GM18951 (cell line): ENCODE results near the gene RHBDL3.

ENCODE experiments used
- POLR2A ChIP-seq: IDR thresholded peaks from 4 replicates; pipeline ENCODE4 v1.6.1; 2011; ENCODE audit warnings: mild to moderate bottlenecking; ENCODE audit not compliant: insufficient read length, insufficient read depth; ENCODE audit errors: extremely low read depth
- in situ Hi-C: fragments of 300-500 bp; cut with MboI; formaldehyde crosslinking; loops from one replicate; pipeline ENCODE4 v1.12.0; 2022; ENCODE audit warnings: low sequenced_read_pairs, mixed read lengths, inconsistent platforms; ENCODE audit not compliant: unreplicated experiment

Gene RHBDL3

GRCh38 chr17:32355649-32356377, 90.2 kb downstream of the RHBDL3 start:
- in situ Hi-C loops, result no loop called here
- no peak for TF ChIP-seq POLR2A

- in situ Hi-C loops, result no loop called here
Measured at GRCh38 chr17:32356378-32356743, 90.7 kb downstream of the RHBDL3 start.

GRCh38 chr17:32356750-32357149, 91.1 kb downstream of the RHBDL3 start:
- in situ Hi-C loops, result no loop called here
- TF ChIP-seq POLR2A, result no peak

More at GRCh38 chr17:32356378-32356743, 90.7 kb downstream of the RHBDL3 start:
- no peak for TF ChIP-seq POLR2A

GRCh38 chr17:32357615-32358014, 92.0 kb downstream of the RHBDL3 start:
- in situ Hi-C loops, result no loop called here
- TF ChIP-seq POLR2A, result no peak

GRCh38 chr17:32361270-32361669, 95.6 kb downstream of the RHBDL3 start:
- no peak for TF ChIP-seq POLR2A
- in situ Hi-C loops, result no loop called here

GRCh38 chr17:32370426-32370825, 104.8 kb downstream of the RHBDL3 start:
- no peak for TF ChIP-seq POLR2A
- in situ Hi-C loops, result no loop called here
